RPMI7951 (cell line): Measurements from ENCODE around the gene ENTPD3. TPM values are rescaled to one million over a fixed set of nuclear protein-coding genes. Genes with fewer than 3 reads are reported as not detected.
"Not testable (repeated sequence)": the region's sequence is repeated elsewhere in the genome, so short reads cannot be mapped to it uniquely, and the experiment has no call there.

Experiments
- DNase-seq: peaks from one replicate; pipeline ENCODE4 v3.0.0-alpha.2; 2012; ENCODE audit warnings: low read depth
- total RNA-seq: library from RNA; depleted of rRNA; stranded (reverse); fragments of >200 nt; shearing (Covaris generic); gene quantifications from 2 replicates; pipeline ENCODE4 v1.2.3, GENCODE V29; 2014; rRNA removed

Gene ENTPD3
- total RNA-seq, 1 experiment from 2014 or later: not detected

DNA sequence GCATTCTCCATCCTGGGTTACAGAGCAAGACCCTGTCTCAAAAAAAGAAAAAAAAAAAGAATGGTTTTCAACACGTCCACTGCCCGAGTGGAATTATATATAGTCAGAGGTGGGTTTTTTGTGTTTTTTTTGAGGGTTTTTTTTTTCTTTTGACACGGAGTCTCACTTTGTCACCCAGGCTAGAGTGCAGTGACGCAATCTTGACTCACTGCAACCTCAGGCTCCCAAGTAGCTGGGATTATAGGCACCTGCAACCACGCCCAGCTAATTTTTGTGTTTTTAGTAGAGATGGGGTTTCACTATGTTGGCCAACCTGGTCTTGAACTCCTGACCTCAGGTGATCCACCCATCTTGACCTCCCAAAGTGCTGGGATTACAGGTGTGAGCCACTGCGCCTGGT, 73.5 kb downstream of the ENTPD3 start:
- not testable (repeated sequence) for DNase-seq

DNA sequence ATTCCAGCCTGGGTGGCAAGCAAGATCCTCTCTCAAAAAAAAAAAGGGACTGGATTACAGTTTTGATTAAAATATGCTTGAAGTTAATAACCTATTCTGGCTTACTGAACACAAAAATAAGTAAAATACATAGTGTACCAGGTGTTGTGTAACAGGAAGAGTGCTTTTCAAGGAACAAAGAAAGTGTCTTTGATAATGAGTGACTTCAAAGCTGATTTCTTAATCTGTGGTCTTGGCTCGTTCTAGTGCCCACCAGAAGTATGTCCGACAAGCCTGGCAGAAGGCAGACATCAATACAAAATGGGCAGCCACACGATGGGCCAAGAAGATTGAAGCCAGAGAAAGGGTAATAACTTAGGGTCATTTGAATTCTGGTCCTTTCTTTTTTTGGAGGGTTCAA, 74.2 kb downstream of the ENTPD3 start:
- DNase-seq: no peak

DNA sequence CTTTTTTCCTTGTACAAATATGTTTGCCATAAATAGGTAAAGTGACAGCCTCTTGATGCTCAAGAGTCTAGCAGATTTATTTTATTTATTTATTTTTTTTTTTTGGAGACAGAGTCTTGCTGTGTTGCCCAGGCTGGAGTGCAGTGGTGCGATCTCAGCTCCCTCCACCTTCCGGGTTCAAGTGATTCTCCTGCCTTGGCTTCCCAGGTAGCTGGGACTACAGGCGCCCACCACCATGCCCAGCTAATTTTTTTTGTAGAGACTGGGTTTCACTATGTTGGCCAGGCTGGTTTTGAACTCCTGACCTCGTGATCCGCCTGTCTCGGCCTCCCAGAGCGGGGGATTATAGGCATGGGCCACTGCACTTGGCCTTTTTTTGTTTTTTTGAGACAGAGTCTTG, 75.9 kb downstream of the ENTPD3 start:
- not testable (repeated sequence) for DNase-seq

DNA sequence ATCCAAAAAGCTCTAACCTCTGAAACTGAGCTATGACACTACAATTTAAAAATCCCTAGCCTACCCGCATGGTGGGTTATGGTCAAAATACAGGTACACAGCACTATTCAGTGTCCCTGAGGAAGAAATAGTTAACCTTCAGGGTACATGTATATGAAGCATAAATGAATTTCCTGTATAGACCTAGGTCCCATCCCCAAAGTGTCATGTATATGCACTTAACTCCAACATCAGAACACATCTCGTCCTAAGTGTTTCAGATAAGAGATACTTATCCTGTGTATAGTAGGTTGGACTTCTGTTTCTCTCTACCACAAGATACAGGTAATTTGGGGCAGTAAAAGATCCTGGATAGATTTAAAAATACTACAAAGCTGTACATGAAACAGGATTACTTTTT, 76.6 kb downstream of the ENTPD3 start:
- no peak for DNase-seq

- DNase-seq: no peak
Measured at GRCh38 chr3:40464339-40465110, 77.5 kb downstream of the ENTPD3 start.

GRCh38 chr3:40465111-40465407, 78.1 kb downstream of the ENTPD3 start:
- DNase-seq: no peak

GRCh38 chr3:40465456-40465855, 78.5 kb downstream of the ENTPD3 start:
- no peak for DNase-seq

DNA sequence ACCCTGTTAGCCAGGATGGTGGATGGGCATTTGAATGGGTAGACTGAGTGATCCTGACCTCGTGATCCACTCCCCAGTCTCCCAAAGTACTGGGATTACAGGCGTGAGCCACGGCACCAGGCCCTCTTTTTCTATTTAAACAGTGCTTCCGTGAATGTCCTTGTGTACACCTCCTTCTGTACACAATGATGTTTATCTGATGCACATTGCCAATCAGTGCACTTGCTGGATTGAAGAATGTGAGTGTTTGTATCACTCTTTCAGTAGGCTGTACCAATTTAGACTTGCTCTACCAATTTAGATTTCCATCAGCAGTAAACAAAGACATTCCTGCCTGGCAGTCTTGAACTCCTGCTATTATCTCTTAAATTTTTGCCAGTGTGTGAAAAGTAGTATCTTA, 81.0 kb downstream of the ENTPD3 start:
- no peak for DNase-seq

- no peak for DNase-seq
Measured at GRCh38 chr3:40470701-40471100, 83.7 kb downstream of the ENTPD3 start.

- DNase-seq: peak; percentile 80
Measured at GRCh38 chr3:40476478-40477470, 89.8 kb downstream of the ENTPD3 start, which contains the start of gene ZNF619. TSS of gene ZNF619 (plus strand) at chr3:40477122. CDS start at chr3:40477980, 858 bp downstream.

GRCh38 chr3:40477666-40478065, 90.7 kb downstream of the ENTPD3 start:
- DNase-seq: no peak

Other genes starting within 250 kb of the ENTPD3 start
- gene EIF1B, start 77.5 kb upstream of the ENTPD3 start, total RNA-seq: 30.6 and 42.2 TPM in 2 replicates
- gene RPL14, start 70.2 kb downstream of the ENTPD3 start, total RNA-seq: 458 and 469 TPM in 2 replicates
- gene ZNF619, start 89.9 kb downstream of the ENTPD3 start, total RNA-seq: 6.3 and 7.6 TPM in 2 replicates
- gene ZNF620, start 118.9 kb downstream of the ENTPD3 start, total RNA-seq: 1.4 and 1.5 TPM in 2 replicates
- 10.8 and 11.0 TPM in 2 replicates for gene ZNF621, start 137.8 kb downstream of the ENTPD3 start, total RNA-seq